ENCODE measurements around the gene MYLK4. TPM values are rescaled to one million over a fixed set of nuclear protein-coding genes. Genes with fewer than 3 reads are reported as not detected.

Gene MYLK4
- polyA plus RNA-seq, 4 donors: 1.0 to 1.8 (median 1.5) TPM

Other genes starting within 250 kb of the MYLK4 start
- 10 to 100 TPM; 52.3 to 59.5 (median 58.7) TPM for gene WRNIP1, start 14.5 kb upstream of the MYLK4 start, polyA plus RNA-seq (ENCODE audit: insufficient read length in 4 of 4)
- 10 to 100 TPM; 15.4 to 22.8 (median 19.2) TPM for gene SERPINB1, start 90.9 kb upstream of the MYLK4 start, polyA plus RNA-seq (ENCODE audit: insufficient read length in 4 of 4)
- 10 to 100 TPM; 11.9 to 14.2 (median 13.2) TPM for gene SERPINB9, start 152.4 kb upstream of the MYLK4 start, polyA plus RNA-seq (ENCODE audit: insufficient read length in 4 of 4)
- 10 to 100 TPM; 85.8 to 89.4 (median 88.3) TPM for gene SERPINB6, start 220.6 kb upstream of the MYLK4 start, polyA plus RNA-seq (ENCODE audit: insufficient read length in 4 of 4)
- gene NQO2, start 249.0 kb upstream of the MYLK4 start, polyA plus RNA-seq (ENCODE audit: insufficient read length in 4 of 4): 10 to 100 TPM; 51.9 to 80.3 (median 61.5) TPM

All from left renal cortex interstitium (tissue), 4 donors.